ENCODE results near the gene GNG2. TPM values are rescaled to one million over a fixed set of nuclear protein-coding genes. Genes with fewer than 3 reads are reported as not detected.
A peak's percentile ranks its signal among the peaks of the same experiment; 100 is the strongest.

The GNG2 gene
- total RNA-seq = 100 to 1,000 TPM in 3 of 5 experiments, 10 to 100 TPM in 2; 62.1 to 199 (median 106) TPM
- polyA plus RNA-seq = 100 to 1,000 TPM; 117 to 135 TPM
- total RNA-seq = 114 reads per million, percentile 86 among the genes with 10 or more reads in this experiment

- Mint-ChIP-seq H3K4me3 (peak within 1 kb of the TSS; percentile 89 to 99 (median 96)), H3K36me3 (peaks cover 0 to 34% (median 0%) of the 10 kb centered on the region in 5 donors), H3K9me3 (peaks cover 0 to 6% (median 0%) of the 10 kb centered on the region in 11 donors), H3K27me3 (no peaks in the 10 kb centered on the region), H3K4me1 (peaks cover 43 to 78% (median 65%) of the 10 kb centered on the region in 7 donors), H3K27ac (peak within 1 kb of the TSS; percentile 88 to 99 (median 96))
- ChIA-PET CTCF (interaction anchor here (0.8 to 2.1 kb wide), 10 partner anchors 9 to 118 kb away, joined by 3 to 10 read pairs (median 3); no protein-coding TSS in a partner anchor), POLR2A (interaction anchor here (0.7 to 5.4 kb wide), 15 partner anchors 8 to 1067 kb away, joined by 3 to 83 read pairs (median 4); no protein-coding TSS in a partner anchor)
- Histone ChIP-seq H3K36me3 (ENCODE audit: control insufficient read depth in 2 of 3, insufficient read depth in 3 of 3, low read length in 3 of 3) (no peaks in the 10 kb centered on the region), H3K4me1 (ENCODE audit: control insufficient read depth in 2 of 2, insufficient read depth in 2 of 2, low read length in 2 of 2) (peaks cover 28 to 45% of the 10 kb centered on the region in 2 donors), H3K27me3 (ENCODE audit: control insufficient read depth in 2 of 2, insufficient read depth in 2 of 2, low read length in 2 of 2) (no peaks in the 10 kb centered on the region), H3K9me3 (ENCODE audit: control insufficient read depth in 2 of 3, low read length in 3 of 3) (no peaks in the 10 kb centered on the region), H3K27ac (ENCODE audit: low read depth, low read length) (peak within 1 kb of the TSS; percentile 90), H3K4me3 (ENCODE audit: low read length) (peak within 1 kb of the TSS; percentile 65)
- DNase-seq (peak; percentile 62 to 87 (median 84)), ATAC-seq (peak; percentile 98)
- intact Hi-C loops (cut with micrococcal nuclease) = loop anchor here (1.0 to 10.0 kb wide), 17 partner anchors 8 to 1888 kb away; partner anchors contain the start of genes PTGER2 (in 2 of the 2), GPR137C (in 1 of the 2), RTRAF (in 1 of the 2) and TMX1 (in 1 of the 2)
Measured at GRCh38 chr14:51860164-51860824, at the start of gene GNG2. Gene GNG2 (plus strand): TSS chr14:51860612. CDS start chr14:51950679, 90,067 bp downstream.

- H3K9me3 ChIP-seq (ENCODE audit: control insufficient read depth in 2 of 3, low read length in 3 of 3) = peaks cover 0 to 3% (median 0%) of the 10 kb centered on the region in 3 experiments
- peaks cover 0 to 13% (median 3%) of the 10 kb centered on the region in 11 donors for H3K9me3 Mint-ChIP-seq
- no peak overlapping the region for H3K4me3 Mint-ChIP-seq
- DNase-seq = no peak
- intact Hi-C loops (cut with micrococcal nuclease) = no loop called here
- no peak overlapping the region for H3K27ac ChIP-seq (ENCODE audit: low read depth, low read length)
- peaks cover 0 to 6% (median 0%) of the 10 kb centered on the region in 7 donors for H3K4me1 Mint-ChIP-seq
- H3K27me3 Mint-ChIP-seq = peaks cover 0 to 10% (median 0%) of the 10 kb centered on the region in 5 donors
- peaks cover 0 to 6% (median 6%) of the 10 kb centered on the region in 5 donors for H3K36me3 Mint-ChIP-seq
- POLR2A ChIA-PET = no interaction called here
- H3K4me3 ChIP-seq (ENCODE audit: low read length) = no peak overlapping the region
- H3K4me1 ChIP-seq (ENCODE audit: control insufficient read depth in 2 of 2, insufficient read depth in 2 of 2, low read length in 2 of 2) = no peaks in the 10 kb centered on the region
- CTCF ChIA-PET = no interaction called here
- no peaks in the 10 kb centered on the region for H3K27me3 ChIP-seq (ENCODE audit: control insufficient read depth in 2 of 2, insufficient read depth in 2 of 2, low read length in 2 of 2)
- no peaks in the 10 kb centered on the region for H3K36me3 ChIP-seq (ENCODE audit: control insufficient read depth in 2 of 3, insufficient read depth in 3 of 3, low read length in 3 of 3)
- ATAC-seq = no peak
- H3K27ac Mint-ChIP-seq = peak overlapping the region in 1 of 9 donors; percentile 9
Measured at GRCh38 chr14:51811706-51812105, 48.7 kb upstream of the GNG2 start.

- ChIA-PET CTCF (no interaction called here), POLR2A (no interaction called here)
- Histone ChIP-seq H3K9me3 (ENCODE audit: control insufficient read depth in 2 of 3, low read length in 3 of 3) (no peaks in the 10 kb centered on the region), H3K27me3 (ENCODE audit: control insufficient read depth in 2 of 2, insufficient read depth in 2 of 2, low read length in 2 of 2) (no peaks in the 10 kb centered on the region), H3K36me3 (ENCODE audit: control insufficient read depth in 2 of 3, insufficient read depth in 3 of 3, low read length in 3 of 3) (no peaks in the 10 kb centered on the region), H3K4me1 (ENCODE audit: control insufficient read depth in 2 of 2, insufficient read depth in 2 of 2, low read length in 2 of 2) (no peaks in the 10 kb centered on the region), H3K27ac (ENCODE audit: low read depth, low read length) (no peak overlapping the region), H3K4me3 (ENCODE audit: low read length) (no peak overlapping the region)
- no peaks in the 10 kb centered on the region for H3K36me3 Mint-ChIP-seq
- intact Hi-C loops (cut with micrococcal nuclease) = no loop called here
- H3K27me3 Mint-ChIP-seq = peaks cover 0 to 23% (median 0%) of the 10 kb centered on the region in 5 donors
- no peak for ATAC-seq
- H3K4me1 Mint-ChIP-seq = peaks cover 0 to 3% (median 0%) of the 10 kb centered on the region in 7 donors
- no peaks in the 10 kb centered on the region for H3K9me3 Mint-ChIP-seq
- peak overlapping the region in 1 of 9 donors; percentile 71 for H3K27ac Mint-ChIP-seq
- no peak for DNase-seq
- H3K4me3 Mint-ChIP-seq = no peak overlapping the region
Measured at GRCh38 chr14:51816031-51816430, 44.4 kb upstream of the GNG2 start.

- H3K4me3 Mint-ChIP-seq = no peak overlapping the region
- H3K9me3 Mint-ChIP-seq = no peaks in the 10 kb centered on the region
- Histone ChIP-seq H3K27ac (ENCODE audit: low read depth, low read length) (no peak overlapping the region), H3K36me3 (ENCODE audit: control insufficient read depth in 2 of 3, insufficient read depth in 3 of 3, low read length in 3 of 3) (no peaks in the 10 kb centered on the region), H3K9me3 (ENCODE audit: control insufficient read depth in 2 of 3, low read length in 3 of 3) (no peaks in the 10 kb centered on the region), H3K4me3 (ENCODE audit: low read length) (no peak overlapping the region), H3K4me1 (ENCODE audit: control insufficient read depth in 2 of 2, insufficient read depth in 2 of 2, low read length in 2 of 2) (no peaks in the 10 kb centered on the region), H3K27me3 (ENCODE audit: control insufficient read depth in 2 of 2, insufficient read depth in 2 of 2, low read length in 2 of 2) (no peaks in the 10 kb centered on the region)
- ChIA-PET POLR2A (interaction anchor here (1.0 kb wide), 1 partner anchor 134 kb away, joined by 3 read pairs; no protein-coding TSS in a partner anchor), CTCF (no interaction called here)
- H3K27ac Mint-ChIP-seq = no peak overlapping the region
- intact Hi-C loops (cut with micrococcal nuclease) = no loop called here
- no peaks in the 10 kb centered on the region for H3K36me3 Mint-ChIP-seq
- DNase-seq (no peak), ATAC-seq (no peak)
- H3K27me3 Mint-ChIP-seq = peaks cover 0 to 26% (median 0%) of the 10 kb centered on the region in 5 donors
- H3K4me1 Mint-ChIP-seq = peaks cover 0 to 3% (median 0%) of the 10 kb centered on the region in 7 donors
Measured at GRCh38 chr14:51817326-51817725, 43.1 kb upstream of the GNG2 start.

- no peak overlapping the region for H3K4me3 ChIP-seq (ENCODE audit: low read length)
- no peaks in the 10 kb centered on the region for H3K36me3 ChIP-seq (ENCODE audit: control insufficient read depth in 2 of 3, insufficient read depth in 3 of 3, low read length in 3 of 3)
- no peaks in the 10 kb centered on the region for H3K36me3 Mint-ChIP-seq
- H3K9me3 ChIP-seq (ENCODE audit: control insufficient read depth in 2 of 3, low read length in 3 of 3) = no peaks in the 10 kb centered on the region
- DNase-seq (no peak), ATAC-seq (no peak)
- ChIA-PET CTCF (no interaction called here), POLR2A (no interaction called here)
- no peaks in the 10 kb centered on the region for H3K9me3 Mint-ChIP-seq
- peaks cover 0 to 26% (median 0%) of the 10 kb centered on the region in 5 donors for H3K27me3 Mint-ChIP-seq
- H3K27ac ChIP-seq (ENCODE audit: low read depth, low read length) = no peak overlapping the region
- H3K4me1 Mint-ChIP-seq = peaks cover 0 to 7% (median 0%) of the 10 kb centered on the region in 7 donors
- H3K4me1 ChIP-seq (ENCODE audit: control insufficient read depth in 2 of 2, insufficient read depth in 2 of 2, low read length in 2 of 2) = no peaks in the 10 kb centered on the region
- intact Hi-C loops (cut with micrococcal nuclease) = loop anchor here in 1 of 2 donors (1.0 kb wide), 1 partner anchor 7 kb away; no protein-coding TSS in a partner anchor
- no peak overlapping the region for H3K4me3 Mint-ChIP-seq
- peak overlapping the region in 1 of 9 donors; percentile 50 for H3K27ac Mint-ChIP-seq
- H3K27me3 ChIP-seq (ENCODE audit: control insufficient read depth in 2 of 2, insufficient read depth in 2 of 2, low read length in 2 of 2) = no peaks in the 10 kb centered on the region
Measured at GRCh38 chr14:51818748-51819380, 41.5 kb upstream of the GNG2 start.

- intact Hi-C loops (cut with micrococcal nuclease) = no loop called here
- Mint-ChIP-seq H3K27ac (peak overlapping the region in 1 of 9 donors; percentile 6), H3K9me3 (no peaks in the 10 kb centered on the region), H3K4me3 (no peak overlapping the region), H3K4me1 (peaks cover 0 to 7% (median 0%) of the 10 kb centered on the region in 7 donors), H3K36me3 (no peaks in the 10 kb centered on the region), H3K27me3 (peaks cover 0 to 18% (median 0%) of the 10 kb centered on the region in 5 donors)
- no peaks in the 10 kb centered on the region for H3K9me3 ChIP-seq (ENCODE audit: control insufficient read depth in 2 of 3, low read length in 3 of 3)
- no peaks in the 10 kb centered on the region for H3K36me3 ChIP-seq (ENCODE audit: control insufficient read depth in 2 of 3, insufficient read depth in 3 of 3, low read length in 3 of 3)
- ChIA-PET CTCF (no interaction called here), POLR2A (no interaction called here)
- DNase-seq (no peak), ATAC-seq (no peak)
- H3K4me1 ChIP-seq (ENCODE audit: control insufficient read depth in 2 of 2, insufficient read depth in 2 of 2, low read length in 2 of 2) = no peaks in the 10 kb centered on the region
- H3K27me3 ChIP-seq (ENCODE audit: control insufficient read depth in 2 of 2, insufficient read depth in 2 of 2, low read length in 2 of 2) = no peaks in the 10 kb centered on the region
- H3K27ac ChIP-seq (ENCODE audit: low read depth, low read length) = no peak overlapping the region
- no peak overlapping the region for H3K4me3 ChIP-seq (ENCODE audit: low read length)
Measured at GRCh38 chr14:51821822-51822221, 38.6 kb upstream of the GNG2 start.
